GM19455 (cell line): ENCODE data around the gene CIAO2B.
"Not testable (repeated sequence)": the region's sequence is repeated elsewhere in the genome, so short reads cannot be mapped to it uniquely, and the experiment has no call there.

Source experiments
- ATAC-seq: cut with Tn5 transposase; IDR thresholded peaks from one replicate; pipeline ENCODE4 v1.9.1; 2021; ENCODE audit not compliant: unreplicated experiment

The CIAO2B gene

GRCh38 chr16:66934138-66934838 lies at the start of gene CIAO2B:
Gene CIAO2B, minus strand, starts transcription at chr16:66934402. Its CDS starts 38 bp downstream, at chr16:66934364.
- peak; percentile 84 for ATAC-seq

- ATAC-seq = no peak
Observed at GRCh38 chr16:66983033-66983432, 48.8 kb upstream of the CIAO2B start.

- no peak for ATAC-seq
Observed at GRCh38 chr16:66979011-66979717, 45.0 kb upstream of the CIAO2B start.

- peak; percentile 64 for ATAC-seq
Observed at GRCh38 chr16:66977341-66978113, 43.3 kb upstream of the CIAO2B start.

GRCh38 chr16:66976746-66977145 lies 42.5 kb upstream of the CIAO2B start:
- ATAC-seq = no peak

- ATAC-seq = no peak
Observed at GRCh38 chr16:66975302-66975893, 41.2 kb upstream of the CIAO2B start.

GRCh38 chr16:66974932-66975246 lies 40.7 kb upstream of the CIAO2B start:
- not testable (repeated sequence) for ATAC-seq

GRCh38 chr16:66974156-66974931 lies 40.1 kb upstream of the CIAO2B start:
- ATAC-seq = not testable (repeated sequence)

GRCh38 chr16:66973716-66974115 lies 39.5 kb upstream of the CIAO2B start:
- no peak for ATAC-seq

- no peak for ATAC-seq
Observed at GRCh38 chr16:66972983-66973382, 38.8 kb upstream of the CIAO2B start.

GRCh38 chr16:66970775-66971720 lies 36.8 kb upstream of the CIAO2B start:
- ATAC-seq = no peak

GRCh38 chr16:66968847-66969246 lies 34.6 kb upstream of the CIAO2B start:
- no peak for ATAC-seq

GRCh38 chr16:66964049-66964448 lies 29.8 kb upstream of the CIAO2B start:
- ATAC-seq = no peak

- ATAC-seq = no peak
Observed at GRCh38 chr16:66961914-66962313, 27.7 kb upstream of the CIAO2B start.

GRCh38 chr16:66961065-66961744 lies 27.0 kb upstream of the CIAO2B start, which contains the start of gene CES3:
Gene CES3, plus strand, starts transcription at chr16:66961266. Its CDS starts 42 bp downstream, at chr16:66961308.
- ATAC-seq = peak; percentile 63

GRCh38 chr16:66960270-66960669 lies 26.1 kb upstream of the CIAO2B start:
- ATAC-seq = no peak

GRCh38 chr16:66959704-66960161 lies 25.5 kb upstream of the CIAO2B start:
- ATAC-seq = no peak

- no peak for ATAC-seq
Observed at GRCh38 chr16:66958857-66959703, 24.9 kb upstream of the CIAO2B start.
